ENCODE data around the gene FHL3. TPM values are rescaled to one million over a fixed set of nuclear protein-coding genes. Genes with fewer than 3 reads are reported as not detected.
A peak's percentile ranks its signal among the peaks of the same experiment; 100 is the strongest.

Gene FHL3
- polyA plus RNA-seq, 2 of the 4 experiments (the other 2 are of a cell fraction), result 1.4 to 5.4 TPM

GRCh38 chr1:37999430-38000232 lies 5.7 kb downstream of the FHL3 start:
- Histone ChIP-seq H3K9me3 (no peaks in the 10 kb centered on the region), H3K4me1 (peaks cover 43% of the 10 kb centered on the region), H3K27ac (peak overlapping the region; percentile 74 to 87), H3K4me2 (peak overlapping the region; percentile 65), H3K4me3 (no peak overlapping the region)
- ChIA-PET CTCF (interaction anchor here (0.7 to 6.9 kb wide), 4 partner anchors 9 to 23 kb away, joined by 3 to 53 read pairs (median 8); partner anchors contain the start of gene SF3A3), POLR2A (interaction anchor here (0.6 to 1.3 kb wide), 2 partner anchors 21 to 140 kb away, joined by 3 read pairs; partner anchors contain the start of gene MTF1)
- DNase-seq (ENCODE audit: low read depth in 1 of 2, low spot score in 1 of 2) (peak in 1 of 2 experiments; percentile 60), FAIRE-seq (no peak), ATAC-seq (peak; percentile 15 to 58; a peak in 3 of 6 replicates)
- no peak for TF ChIP-seq FOSL2 (IDR thresholded peaks at IDR 0.05)
- peak; percentile 52 for TF ChIP-seq FOSL2 (CRISPR knock-in tag; IDR thresholded peaks at IDR 0.05)
- no peak for TF ChIP-seq GATA3 (IDR thresholded peaks at IDR 0.05; ENCODE audit: borderline replicate concordance)
- TF ChIP-seq HEYL (CRISPR knock-in tag; IDR thresholded peaks at IDR 0.05), result no peak
- TF ChIP-seq MAFK (IDR thresholded peaks at IDR 0.05; ENCODE audit: partially characterized antibody), result no peak
- TF ChIP-seq BCL3 (IDR thresholded peaks at IDR 0.05), result no peak
- TF ChIP-seq KDM1A (IDR thresholded peaks at IDR 0.05; ENCODE audit: low read depth), result no peak
- no peak for TF ChIP-seq RARB (CRISPR knock-in tag; IDR thresholded peaks at IDR 0.05)
- WGBS (ENCODE audit: missing lambda C conversion rate), result 16% methylated on average over 9 of the region's 9 CpGs

GRCh38 chr1:37998913-37999429 lies 6.3 kb downstream of the FHL3 start:
- WGBS (ENCODE audit: missing lambda C conversion rate), result 95% methylated on average over 10 of the region's 16 CpGs
- Histone ChIP-seq H3K4me1 (peaks cover 36% of the 10 kb centered on the region), H3K4me3 (no peak overlapping the region), H3K4me2 (peak overlapping the region; percentile 65), H3K27ac (peak overlapping the region; percentile 74 to 87), H3K9me3 (no peaks in the 10 kb centered on the region)
- FAIRE-seq (no peak), ATAC-seq (no peak; a peak in 1 of 6 replicates), DNase-seq (ENCODE audit: low read depth in 1 of 2, low spot score in 1 of 2) (no peak)
- ChIA-PET CTCF (interaction anchor here (1.0 to 6.9 kb wide), 3 partner anchors 9 to 20 kb away, joined by 3 to 53 read pairs (median 12); partner anchors contain the start of gene SF3A3), POLR2A (interaction anchor here (0.6 to 1.3 kb wide), 2 partner anchors 22 to 140 kb away, joined by 3 read pairs; partner anchors contain the start of gene MTF1)
- TF ChIP-seq RNF2 (IDR thresholded peaks at IDR 0.05; ENCODE audit: borderline replicate concordance, low read depth) (no peak), HOXB5 (CRISPR knock-in tag; IDR thresholded peaks at IDR 0.05) (no peak), TP53 (CRISPR knock-in tag; IDR thresholded peaks at IDR 0.05) (no peak), SMC3 (IDR thresholded peaks at IDR 0.05) (no peak), JUN (IDR thresholded peaks at IDR 0.05) (no peak), MAFK (IDR thresholded peaks at IDR 0.05; ENCODE audit: partially characterized antibody) (no peak), MAZ (IDR thresholded peaks at IDR 0.05; ENCODE audit: borderline replicate concordance, low read depth, low read length) (no peak), CEBPB (IDR thresholded peaks at IDR 0.05) (no peak), KDM5A (IDR thresholded peaks at IDR 0.05) (no peak), EHF (CRISPR knock-in tag; IDR thresholded peaks at IDR 0.05) (no peak), PBX3 (IDR thresholded peaks at IDR 0.05) (no peak), CTCF (IDR thresholded peaks at IDR 0.05) (no peak)
